SU-DHL-6 (cell line): ENCODE measurements around the gene TNIK.

ENCODE experiments used
- EZH2phosphoT487 ChIP-seq: fragments of 200-600 bp; sonication (generic), shearing (Covaris generic); conservative IDR thresholded peaks from 2 replicates; pipeline ENCODE4 v1.6.1; 2018; ENCODE audit warnings: mild to moderate bottlenecking, antibody characterized with exemption, low read length, moderate library complexity, mixed read lengths
- TF ChIP-seq, protein P1 (sequence below): fragments of 200-600 bp; sonication (generic); IDR thresholded peaks from one replicate; pipeline ENCODE4 v1.5.1; 2017; ENCODE audit warnings: antibody characterized with exemption, mild to moderate bottlenecking, low read length, moderate library complexity; ENCODE audit not compliant: insufficient read depth, poor library complexity, severe bottlenecking

DNA sequence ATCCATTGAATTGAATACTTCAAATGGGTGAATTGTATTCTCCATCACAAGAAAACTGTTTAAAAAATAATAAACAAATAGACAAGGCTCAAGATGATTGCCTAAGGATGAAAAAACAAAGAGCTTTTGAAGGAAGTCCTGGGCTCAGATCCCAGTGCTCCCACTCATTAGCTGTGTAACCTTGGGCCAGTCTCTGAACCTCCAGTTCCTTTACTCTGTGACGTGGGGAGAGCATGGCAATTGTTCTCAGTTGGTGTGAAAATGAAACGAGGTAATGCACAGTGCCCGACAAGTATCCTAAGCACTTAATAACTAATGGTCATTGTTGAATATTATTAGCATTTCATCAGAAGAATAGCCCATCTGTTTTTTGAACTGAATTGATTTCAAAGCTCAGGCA is 40.7 kb downstream of the TNIK start:
- TF ChIP-seq, protein P1, sequence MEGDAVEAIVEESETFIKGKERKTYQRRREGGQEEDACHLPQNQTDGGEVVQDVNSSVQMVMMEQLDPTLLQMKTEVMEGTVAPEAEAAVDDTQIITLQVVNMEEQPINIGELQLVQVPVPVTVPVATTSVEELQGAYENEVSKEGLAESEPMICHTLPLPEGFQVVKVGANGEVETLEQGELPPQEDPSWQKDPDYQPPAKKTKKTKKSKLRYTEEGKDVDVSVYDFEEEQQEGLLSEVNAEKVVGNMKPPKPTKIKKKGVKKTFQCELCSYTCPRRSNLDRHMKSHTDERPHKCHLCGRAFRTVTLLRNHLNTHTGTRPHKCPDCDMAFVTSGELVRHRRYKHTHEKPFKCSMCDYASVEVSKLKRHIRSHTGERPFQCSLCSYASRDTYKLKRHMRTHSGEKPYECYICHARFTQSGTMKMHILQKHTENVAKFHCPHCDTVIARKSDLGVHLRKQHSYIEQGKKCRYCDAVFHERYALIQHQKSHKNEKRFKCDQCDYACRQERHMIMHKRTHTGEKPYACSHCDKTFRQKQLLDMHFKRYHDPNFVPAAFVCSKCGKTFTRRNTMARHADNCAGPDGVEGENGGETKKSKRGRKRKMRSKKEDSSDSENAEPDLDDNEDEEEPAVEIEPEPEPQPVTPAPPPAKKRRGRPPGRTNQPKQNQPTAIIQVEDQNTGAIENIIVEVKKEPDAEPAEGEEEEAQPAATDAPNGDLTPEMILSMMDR, result no peak
- TF ChIP-seq EZH2phosphoT487, result no peak
